WTC11 (cell line): ENCODE measurements around the gene CA11. TPM values are rescaled to one million over a fixed set of nuclear protein-coding genes. Genes with fewer than 3 reads are reported as not detected.

Source experiments
- ATAC-seq: fragments of 200-7000 bp; cut with Tn5 transposase; 2 replicates; pipeline ENCODE4 v1.10.0; 2021; ENCODE audit warnings: mild to moderate bottlenecking, moderate library complexity
- CTCF ChIA-PET: fragments of 300-600 bp; sonication (Branson Sonifier 250); formaldehyde crosslinking; loops from one replicate; lab custom pipeline; 2021; ENCODE audit warnings: antibody characterized with exemption; lab: Charles Lee
- POLR2A ChIA-PET: fragments of 350-600 bp; sonication (Branson Sonifier 250); formaldehyde crosslinking; loops from one replicate; lab custom pipeline; 2021; ENCODE audit warnings: antibody characterized with exemption; lab: Charles Lee
- DNase-seq: peaks from one replicate; pipeline ENCODE4 v3.0.0; 2021; ENCODE audit warnings: low spot score
- H3K27ac Mint-ChIP-seq: 2 replicates; pipeline ENCODE4 v1.8.0; 2021; ENCODE audit warnings: mixed read lengths
- H3K27me3 Mint-ChIP-seq: 2 replicates; pipeline ENCODE4 v1.8.0; 2021; ENCODE audit warnings: low read depth, mild to moderate bottlenecking, moderate library complexity, mixed read lengths
- H3K36me3 Mint-ChIP-seq: 2 replicates; pipeline ENCODE4 v1.8.0; 2021; ENCODE audit warnings: mixed read lengths
- H3K4me1 Mint-ChIP-seq: 2 replicates; pipeline ENCODE4 v1.8.0; 2022; ENCODE audit warnings: mixed read lengths
- H3K4me3 Mint-ChIP-seq: 2 replicates; pipeline ENCODE4 v1.8.0; 2021; ENCODE audit warnings: mild to moderate bottlenecking, moderate library complexity, mixed read lengths
- H3K9me3 Mint-ChIP-seq: 2 replicates; pipeline ENCODE4 v1.8.0; 2021; ENCODE audit warnings: mixed read lengths
- AR ChIP-seq: fragments of 250-450 bp; sonication (Bioruptor Pico); IDR thresholded peaks from 2 replicates; pipeline ENCODE4 v1.9.0; 2021; ENCODE audit warnings: mild to moderate bottlenecking
- ATF1 ChIP-seq: sonication (generic); formaldehyde crosslinking; IDR thresholded peaks from 2 replicates; pipeline ENCODE4 v1.8.1; 2023; ENCODE audit warnings: mild to moderate bottlenecking, moderate library complexity, missing genetic modification reagents
- CREM ChIP-seq: sonication (generic); formaldehyde crosslinking; IDR thresholded peaks from 2 replicates; pipeline ENCODE4 v1.8.1; 2022; ENCODE audit warnings: mild to moderate bottlenecking, missing genetic modification reagents, moderate library complexity
- E2F4 ChIP-seq: sonication (generic); formaldehyde crosslinking; IDR thresholded peaks from 2 replicates; pipeline ENCODE4 v1.8.1; 2022; ENCODE audit warnings: low read depth, mild to moderate bottlenecking, moderate library complexity, missing genetic modification reagents, borderline replicate concordance
- ERG ChIP-seq: fragments of 250-450 bp; sonication (Bioruptor Pico); IDR thresholded peaks from 2 replicates; pipeline ENCODE4 v1.8.0; 2021; ENCODE audit warnings: mild to moderate bottlenecking
- ETV6 ChIP-seq: sonication (generic); formaldehyde crosslinking; IDR thresholded peaks from 2 replicates; pipeline ENCODE4 v1.8.1; 2022; ENCODE audit warnings: mild to moderate bottlenecking, missing genetic modification reagents
- GABPB1 ChIP-seq: sonication (generic); formaldehyde crosslinking; IDR thresholded peaks from 2 replicates; pipeline ENCODE4 v1.8.1; 2023; ENCODE audit warnings: mild to moderate bottlenecking, missing genetic modification reagents
- GTF2I ChIP-seq: fragments of 250-450 bp; sonication (Bioruptor Pico); conservative IDR thresholded peaks from 2 replicates; pipeline ENCODE4 v1.4.0; 2021; ENCODE audit warnings: mild to moderate bottlenecking
- NFATC4 ChIP-seq: fragments of 250-450 bp; sonication (Bioruptor Pico); IDR thresholded peaks from 2 replicates; pipeline ENCODE4 v1.9.0; 2021; ENCODE audit warnings: mild to moderate bottlenecking
- PRDM15 ChIP-seq: sonication (generic); formaldehyde crosslinking; IDR thresholded peaks from 2 replicates; pipeline ENCODE4 v1.8.0; 2022; ENCODE audit warnings: missing genetic modification reagents
- RORB ChIP-seq: fragments of 250-450 bp; sonication (Bioruptor Pico); IDR thresholded peaks from 2 replicates; pipeline ENCODE4 v1.9.0; 2021; ENCODE audit warnings: mild to moderate bottlenecking
- TEAD1 ChIP-seq: sonication (generic); formaldehyde crosslinking; IDR thresholded peaks from 2 replicates; pipeline ENCODE4 v1.8.0; 2022; ENCODE audit warnings: mild to moderate bottlenecking, missing genetic modification reagents
- ZNF138 ChIP-seq: sonication (generic); formaldehyde crosslinking; conservative IDR thresholded peaks from 2 replicates; pipeline ENCODE4 v1.8.1; 2022; ENCODE audit warnings: mild to moderate bottlenecking, moderate library complexity, missing genetic modification reagents
- ZNF416 ChIP-seq: fragments of 250-450 bp; sonication (Bioruptor Pico); IDR thresholded peaks from 2 replicates; pipeline ENCODE4 v1.9.0; 2021; ENCODE audit warnings: mild to moderate bottlenecking, inconsistent platforms
- ZNF425 ChIP-seq: fragments of 250-450 bp; sonication (Bioruptor Pico); conservative IDR thresholded peaks from 2 replicates; pipeline ENCODE4 v1.9.0; 2021; ENCODE audit warnings: mild to moderate bottlenecking
- ZNF532 ChIP-seq: fragments of 250-450 bp; sonication (Bioruptor Pico); IDR thresholded peaks from 2 replicates; pipeline ENCODE4 v1.9.0; 2021; ENCODE audit warnings: mild to moderate bottlenecking, borderline replicate concordance
- ZSCAN18 ChIP-seq: fragments of 250-450 bp; sonication (Bioruptor Pico); IDR thresholded peaks from 2 replicates; pipeline ENCODE4 v2.1.2; 2022; ENCODE audit warnings: mild to moderate bottlenecking, moderate library complexity
- total RNA-seq: library from RNA; stranded (reverse); gene quantifications from 3 replicates; pipeline ENCODE4 v1.2.3, GENCODE V29; 2021

The CA11 gene
- total RNA-seq, 1 experiment from 2014 or later, result 41.4 TPM

GRCh38 chr19:48614436-48615230 is 31.4 kb downstream of the CA11 start, which contains the start of gene FAM83E (continued):
- TF ChIP-seq RORB, result no peak
- TF ChIP-seq ATF1 (CRISPR knock-in tag), result peak; percentile 81; the same call in 1 of the 2 replicates
- 0 out of 2 replicates have a peak, but pooled peaks have one; percentile 43 for TF ChIP-seq ZNF138
- 0 out of 2 replicates have a peak, but pooled peaks have one; percentile 51 for TF ChIP-seq CREM
- peak; percentile 95 for TF ChIP-seq PRDM15 (CRISPR knock-in tag)
- TF ChIP-seq ZSCAN18 (CRISPR knock-in tag), result no peak
- TF ChIP-seq ETV6, result no peak; the same call in none of the 2 replicates
- TF ChIP-seq TEAD1, result peak; percentile 38; the same call in 1 of the 2 replicates
- 0 out of 2 replicates have a peak, but pooled peaks have one; percentile 19 for TF ChIP-seq GTF2I

- peaks cover 50% of the 10 kb centered on the region for H3K4me1 Mint-ChIP-seq
- H3K9me3 Mint-ChIP-seq, result no peaks in the 10 kb centered on the region
- ChIA-PET POLR2A (interaction anchor here (2.5 to 2.6 kb wide), 3 partner anchors 10 to 31 kb away, joined by 9 to 18 read pairs (median 16); partner anchors contain the start of gene CA11), CTCF (interaction anchor here (0.6 to 2.7 kb wide), 7 partner anchors 10 to 124 kb away, joined by 4 to 17 read pairs (median 6); no protein-coding TSS in a partner anchor)
- peak overlapping the region; percentile 99 for H3K4me3 Mint-ChIP-seq
- H3K27me3 Mint-ChIP-seq, result no peaks in the 10 kb centered on the region
- ATAC-seq (peak; percentile 7), DNase-seq (no peak)
- peak overlapping the region; percentile 96 for H3K27ac Mint-ChIP-seq
- H3K36me3 Mint-ChIP-seq, result peaks cover 38% of the 10 kb centered on the region
- TF ChIP-seq ZNF532 (CRISPR knock-in tag), result peak; percentile 88; the same call in 1 of the 2 replicates
- TF ChIP-seq GABPB1 (CRISPR knock-in tag), result no peak
- peak; percentile 86 for TF ChIP-seq AR (CRISPR knock-in tag)
- TF ChIP-seq ERG, result peak; percentile 93
- TF ChIP-seq E2F4 (CRISPR knock-in tag), result no peak
- TF ChIP-seq NFATC4 (CRISPR knock-in tag), result peak; percentile 87
- TF ChIP-seq ZNF425 (CRISPR knock-in tag), result peak; percentile 86
- peak; percentile 89; the same call in 1 of the 2 replicates for TF ChIP-seq ZNF416 (CRISPR knock-in tag)
Observed at GRCh38 chr19:48613852-48614435, 32.0 kb downstream of the CA11 start.
